Stomach (tissue), 9 donors: ENCODE data around the gene NKAIN2. TPM values are rescaled to one million over a fixed set of nuclear protein-coding genes. Genes with fewer than 3 reads are reported as not detected.
"Not testable (repeated sequence)": the region's sequence is repeated elsewhere in the genome, so short reads cannot be mapped to it uniquely, and the experiment has no call there.

Experiments used
- DNase-seq, 2 donors: peaks; one replicate each; pipeline versions ENCODE4 v3.0.0 to v3.0.0-alpha.2; 2013 to 2019
- H3K27ac ChIP-seq, 5 donors: fragments of 200-600 bp in 4 of 5; sonication (generic) in 4 of 5; one replicate each; pipeline ENCODE4 v1.5.1; 2013 to 2019; ENCODE audit warnings: mild to moderate bottlenecking in 1 of 5, moderate library complexity in 1 of 5
- H3K27me3 ChIP-seq, 3 donors: fragments of 200-600 bp; sonication (generic); one replicate each; pipeline ENCODE4 v1.5.1; 2017 to 2019; ENCODE audit warnings: mixed run types in 1 of 3
- H3K36me3 ChIP-seq, 4 donors: fragments of 200-600 bp; sonication (generic); 1 replicate in 3 of 4; 2 replicates in 1 of 4; pipeline ENCODE4 v1.5.1; 2016 to 2019
- H3K4me1 ChIP-seq, 4 donors: fragments of 200-600 bp; sonication (generic); one replicate each; pipeline ENCODE4 v1.5.1; 2016 to 2019
- H3K4me3 ChIP-seq, 4 donors: fragments of 200-600 bp; sonication (generic) in 3 of 4; one replicate each; pipeline ENCODE4 v1.5.1; 2016 to 2019; ENCODE audit warnings: mild to moderate bottlenecking in 1 of 4
- H3K9me3 ChIP-seq, 4 donors: fragments of 200-600 bp; sonication (generic); one replicate each; pipeline ENCODE4 v1.5.1; 2016 to 2019
- EP300 ChIP-seq: sonication (generic); formaldehyde crosslinking; IDR thresholded peaks from one replicate; pipeline ENCODE4 v1.6.1; 2017; ENCODE audit warnings: antibody characterized with exemption
- POLR2A ChIP-seq, 4 donors: fragments of 450-650 bp; IDR thresholded peaks; one replicate each; pipeline ENCODE4 v1.6.1; 2016; ENCODE audit warnings: antibody characterized with exemption in 4 of 4, control low read depth in 2 of 4, mild to moderate bottlenecking in 1 of 4, moderate library complexity in 1 of 4
- POLR2AphosphoS5 ChIP-seq, 3 donors: sonication (generic); formaldehyde crosslinking; IDR thresholded peaks; one replicate each; pipeline ENCODE4 v1.6.1; 2016; ENCODE audit warnings: antibody characterized with exemption in 3 of 3
- WGBS, 5 donors: extraction: QIAGEN DNeasy Blood & Tissue Kit in 3 of 5; methylation state at CpG; one replicate each; pipeline versions ENCODE4 v1.1.5 to v1.1.7; 2013 to 2018; 5-methylcytosine and 5-hydroxymethylcytosine counted together
- intact Hi-C: fragments of 100-400 bp; cut with DNase I; formaldehyde crosslinking; loops from one replicate; pipeline ENCODE4 v1.15.1; 2023; ENCODE audit warnings: low total_unique reads
- polyA plus RNA-seq, 3 donors: library from polyadenylated mRNA; stranded (reverse); fragments of 200-250 nt; gene quantifications; one replicate each; pipeline ENCODE4 v1.2.3, GENCODE V29; 2013
- total RNA-seq, 5 donors: library from RNA; depleted of rRNA; stranded (reverse); fragments of >200 nt; gene quantifications; one replicate each; pipeline versions ENCODE4 v1.1.0 to v1.2.3, GENCODE V29; 2014 to 2016
- TF ChIP-seq, protein P1 (sequence below), 7 experiments: fragments of 450-650 bp in 4 of 7; fragments of 200-600 bp in 3 of 7; sonication (generic) in 3 of 7; IDR thresholded peaks; one replicate each; pipeline ENCODE4 v1.5.1; 2016 to 2019; ENCODE audit warnings: antibody characterized with exemption in 7 of 7, control low read depth in 2 of 7, mild to moderate bottlenecking in 1 of 7
- donor health status: healthy with polysubstance abuse.
- donor health status: Bipolar disorder and iron deficiency.
- donor health status: healthy.

NKAIN2 gene
- total and polyA plus RNA-seq, 8 donors, result 0.13 to 9.6 (median 1.5) TPM; not detected in 5

DNA sequence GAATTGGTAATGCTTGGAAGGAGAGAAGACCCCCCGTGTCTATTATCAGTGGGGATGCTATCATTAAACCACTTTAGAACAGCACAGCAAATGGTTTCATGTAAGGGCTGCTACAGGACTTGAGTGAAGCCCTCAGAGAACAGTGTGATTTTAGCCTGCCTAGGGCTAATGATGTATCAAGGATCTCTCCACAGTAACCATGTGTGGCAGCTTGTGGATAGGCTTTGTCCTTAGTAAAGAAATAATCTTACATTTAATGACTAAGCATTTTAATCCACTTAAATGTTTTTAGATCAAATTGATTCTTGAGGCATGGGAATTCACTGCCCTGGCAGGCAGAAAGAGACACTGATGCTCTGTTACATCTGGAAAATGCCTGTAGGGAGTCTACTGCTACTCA, 495.1 kb downstream of the NKAIN2 start:
- intact Hi-C loops, result no loop called here
- H3K4me3 ChIP-seq, result no peak overlapping the region
- H3K9me3 ChIP-seq, result no peaks in the 10 kb centered on the region
- TF ChIP-seq, protein P1, sequence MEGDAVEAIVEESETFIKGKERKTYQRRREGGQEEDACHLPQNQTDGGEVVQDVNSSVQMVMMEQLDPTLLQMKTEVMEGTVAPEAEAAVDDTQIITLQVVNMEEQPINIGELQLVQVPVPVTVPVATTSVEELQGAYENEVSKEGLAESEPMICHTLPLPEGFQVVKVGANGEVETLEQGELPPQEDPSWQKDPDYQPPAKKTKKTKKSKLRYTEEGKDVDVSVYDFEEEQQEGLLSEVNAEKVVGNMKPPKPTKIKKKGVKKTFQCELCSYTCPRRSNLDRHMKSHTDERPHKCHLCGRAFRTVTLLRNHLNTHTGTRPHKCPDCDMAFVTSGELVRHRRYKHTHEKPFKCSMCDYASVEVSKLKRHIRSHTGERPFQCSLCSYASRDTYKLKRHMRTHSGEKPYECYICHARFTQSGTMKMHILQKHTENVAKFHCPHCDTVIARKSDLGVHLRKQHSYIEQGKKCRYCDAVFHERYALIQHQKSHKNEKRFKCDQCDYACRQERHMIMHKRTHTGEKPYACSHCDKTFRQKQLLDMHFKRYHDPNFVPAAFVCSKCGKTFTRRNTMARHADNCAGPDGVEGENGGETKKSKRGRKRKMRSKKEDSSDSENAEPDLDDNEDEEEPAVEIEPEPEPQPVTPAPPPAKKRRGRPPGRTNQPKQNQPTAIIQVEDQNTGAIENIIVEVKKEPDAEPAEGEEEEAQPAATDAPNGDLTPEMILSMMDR (IDR thresholded peaks at IDR 0.05), result no peak
- TF ChIP-seq POLR2AphosphoS5 (IDR thresholded peaks at IDR 0.05) (no peak), EP300 (no peak), POLR2A (IDR thresholded peaks at IDR 0.05) (no peak)
- no peaks in the 10 kb centered on the region for H3K27me3 ChIP-seq
- H3K27ac ChIP-seq, result no peak overlapping the region
- 23 to 52% (median 33%) methylated on average over 1 of the region's 1 CpG for WGBS, 5 donors
- H3K4me1 ChIP-seq, result no peaks in the 10 kb centered on the region
- no peak for DNase-seq
- H3K36me3 ChIP-seq, result no peaks in the 10 kb centered on the region

GRCh38 chr6:124300907-124301306, 497.2 kb downstream of the NKAIN2 start:
- H3K9me3 ChIP-seq, H3K27ac ChIP-seq, H3K4me1 ChIP-seq, intact Hi-C loops, H3K27me3 ChIP-seq, H3K36me3 ChIP-seq, H3K4me3 ChIP-seq, DNase-seq: not testable (repeated sequence)
- WGBS, 5 donors, result 80 to 100% (median 95%) methylated on average over 2 of the region's 2 CpGs; no CpG with 5 or more reads in 1 of the 5 donors

DNA sequence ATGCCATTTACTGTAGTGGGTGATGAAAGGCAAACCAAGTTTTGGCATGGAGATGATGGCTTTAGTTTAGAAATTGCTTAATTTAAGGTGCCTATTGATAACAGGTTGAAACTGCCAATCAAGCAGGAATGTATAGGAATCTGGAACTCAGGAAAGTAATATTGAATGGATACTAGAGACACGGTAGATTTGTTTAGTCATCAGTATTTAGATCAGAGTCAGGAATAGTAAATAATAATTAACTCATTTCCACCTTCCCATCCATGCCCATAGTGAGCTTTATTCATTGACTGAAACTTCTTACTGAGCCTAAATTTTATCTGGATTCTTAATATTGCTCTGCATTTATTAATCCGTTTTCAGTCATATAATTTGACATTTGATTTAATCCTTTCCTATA, 500.3 kb downstream of the NKAIN2 start:
- Histone ChIP-seq H3K4me1 (no peaks in the 10 kb centered on the region), H3K36me3 (no peaks in the 10 kb centered on the region), H3K9me3 (no peaks in the 10 kb centered on the region), H3K27ac (no peak overlapping the region), H3K27me3 (no peaks in the 10 kb centered on the region), H3K4me3 (no peak overlapping the region)
- TF ChIP-seq POLR2A (IDR thresholded peaks at IDR 0.05) (no peak), EP300 (no peak), POLR2AphosphoS5 (IDR thresholded peaks at IDR 0.05) (no peak)
- TF ChIP-seq, protein P1 (IDR thresholded peaks at IDR 0.05), result no peak
- no peak for DNase-seq
- intact Hi-C loops, result no loop called here
- 78 to 88% (median 81%) methylated on average over 2 of the region's 2 CpGs for WGBS, 5 donors

DNA sequence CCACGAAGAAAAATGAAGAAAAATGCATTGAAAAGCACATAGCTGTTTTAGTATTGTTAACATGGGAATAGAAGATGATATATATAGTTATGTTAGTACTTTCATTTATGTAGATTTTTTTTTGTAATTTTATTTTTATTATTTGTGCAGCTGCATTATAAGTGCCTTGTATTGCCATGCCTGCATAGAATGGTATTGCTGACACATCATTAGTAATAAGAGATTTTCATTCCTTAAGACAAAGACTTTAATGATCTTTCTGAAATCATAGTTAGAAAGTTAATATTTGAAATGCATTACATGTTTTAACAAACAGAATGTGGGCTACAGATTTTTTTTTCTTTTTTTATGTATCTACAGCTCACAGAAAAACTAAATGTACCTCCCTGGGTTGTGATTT, 506.5 kb downstream of the NKAIN2 start:
- Histone ChIP-seq H3K4me1 (no peaks in the 10 kb centered on the region), H3K27ac (no peak overlapping the region), H3K27me3 (no peaks in the 10 kb centered on the region), H3K36me3 (no peaks in the 10 kb centered on the region), H3K9me3 (no peaks in the 10 kb centered on the region), H3K4me3 (no peak overlapping the region)
- 36 to 58% (median 53%) methylated on average over 1 of the region's 1 CpG for WGBS, 5 donors
- DNase-seq, result no peak
- TF ChIP-seq EP300, result no peak
- TF ChIP-seq, protein P1 (IDR thresholded peaks at IDR 0.05), result no peak
- TF ChIP-seq POLR2A (IDR thresholded peaks at IDR 0.05), result no peak
- TF ChIP-seq POLR2AphosphoS5 (IDR thresholded peaks at IDR 0.05), result no peak
- intact Hi-C loops, result no loop called here

DNA sequence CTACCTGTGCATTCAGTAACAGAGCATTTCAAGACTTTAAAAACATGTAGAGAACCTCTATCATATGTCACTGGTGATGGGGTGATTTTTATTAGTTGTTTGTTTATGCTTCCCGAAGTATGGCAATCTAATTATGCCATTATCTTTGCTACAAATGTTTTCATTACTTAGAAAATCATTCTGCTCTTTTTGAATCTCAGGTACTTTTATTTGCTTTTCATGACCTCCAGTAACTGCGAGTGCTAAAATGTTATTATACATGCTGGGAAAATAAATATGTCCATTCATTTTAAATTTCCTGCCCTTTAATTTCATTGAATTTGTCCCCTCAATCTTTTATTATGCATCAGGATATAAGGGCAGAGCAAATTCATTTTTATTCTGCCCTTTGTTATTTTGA, 515.7 kb downstream of the NKAIN2 start:
- H3K27me3 ChIP-seq, result no peaks in the 10 kb centered on the region
- H3K27ac ChIP-seq, result no peak overlapping the region
- peaks cover 0 to 5% (median 0%) of the 10 kb centered on the region in 4 donors for H3K9me3 ChIP-seq
- no peak overlapping the region for H3K4me3 ChIP-seq
- no peaks in the 10 kb centered on the region for H3K4me1 ChIP-seq
- 60 to 75% (median 72%) methylated on average over 2 of the region's 2 CpGs for WGBS, 5 donors
- TF ChIP-seq POLR2A (IDR thresholded peaks at IDR 0.05) (no peak), EP300 (no peak), POLR2AphosphoS5 (IDR thresholded peaks at IDR 0.05) (no peak)
- TF ChIP-seq, protein P1 (IDR thresholded peaks at IDR 0.05), result no peak
- H3K36me3 ChIP-seq, result no peaks in the 10 kb centered on the region
- no peak for DNase-seq
- intact Hi-C loops, result no loop called here
